Activated T-helper 17 cell treated with anti-CD3 and anti-CD28 coated beads, Interleukin-2, amount 50 U/mL, for 72 hours (primary cell): Measurements from ENCODE around the gene HBG2. TPM values are rescaled to one million over a fixed set of nuclear protein-coding genes. Genes with fewer than 3 reads are reported as not detected.

Experiments
- ATAC-seq: fragments of 150-1000 bp; cut with Tn5 transposase; replicated peaks from 2 replicates; pipeline ENCODE4 v1.10.0; 2021; ENCODE audit warnings: mild to moderate bottlenecking, moderate library complexity
- H3K27ac Mint-ChIP-seq: one replicate; pipeline ENCODE4 v1.8.0; 2022; ENCODE audit warnings: mixed read lengths
- H3K27me3 Mint-ChIP-seq: one replicate; pipeline ENCODE4 v1.8.0; 2022; ENCODE audit warnings: mixed read lengths
- H3K36me3 Mint-ChIP-seq: one replicate; pipeline ENCODE4 v1.8.0; 2022; ENCODE audit warnings: low read depth, mild to moderate bottlenecking, mixed read lengths
- H3K4me1 Mint-ChIP-seq: one replicate; pipeline ENCODE4 v1.8.0; 2022; ENCODE audit warnings: mixed read lengths
- H3K4me3 Mint-ChIP-seq: one replicate; pipeline ENCODE4 v1.8.0; 2022; ENCODE audit warnings: mild to moderate bottlenecking, mixed read lengths
- H3K9me3 Mint-ChIP-seq: one replicate; pipeline ENCODE4 v1.8.0; 2022; ENCODE audit warnings: mixed read lengths
- total RNA-seq, 2 donors: library from RNA; stranded (reverse); gene quantifications; one replicate each; pipeline ENCODE4 v1.2.3, GENCODE V29; 2022

Gene HBG2
- total RNA-seq, 2 donors from 2014 or later = not detected

DNA sequence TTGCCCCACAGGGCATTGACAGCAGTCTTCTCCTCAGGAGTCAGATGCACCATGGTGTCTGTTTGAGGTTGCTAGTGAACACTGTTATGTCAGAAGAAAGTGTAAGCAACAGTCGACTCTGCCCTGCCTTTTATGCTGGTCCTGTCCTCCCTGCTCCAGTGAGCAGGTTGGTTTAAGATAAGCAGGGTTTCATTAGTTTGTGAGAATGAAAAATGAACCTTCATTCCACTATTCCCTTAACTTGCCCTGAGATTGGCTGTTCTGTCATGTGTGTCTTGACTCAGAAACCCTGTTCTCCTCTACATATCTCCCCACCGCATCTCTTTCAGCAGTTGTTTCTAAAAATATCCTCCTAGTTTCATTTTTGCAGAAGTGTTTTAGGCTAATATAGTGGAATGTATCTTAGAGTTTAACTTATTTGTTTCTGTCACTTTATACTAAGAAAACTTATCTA, 20.2 kb downstream of the HBG2 start, which contains the start of gene HBD:
Gene HBD (minus strand): TSS at position 103 of the 454 bp plus-strand sequence. CDS start 50 bp downstream, at position 53.
- no peak within 1 kb of the TSS for H3K27ac Mint-ChIP-seq
- no peaks in the 10 kb centered on the region for H3K4me1 Mint-ChIP-seq
- H3K9me3 Mint-ChIP-seq = no peaks in the 10 kb centered on the region
- no peaks in the 10 kb centered on the region for H3K36me3 Mint-ChIP-seq
- ATAC-seq = no peak
- no peak within 1 kb of the TSS for H3K4me3 Mint-ChIP-seq
- peaks cover 8% of the 10 kb centered on the region for H3K27me3 Mint-ChIP-seq

DNA sequence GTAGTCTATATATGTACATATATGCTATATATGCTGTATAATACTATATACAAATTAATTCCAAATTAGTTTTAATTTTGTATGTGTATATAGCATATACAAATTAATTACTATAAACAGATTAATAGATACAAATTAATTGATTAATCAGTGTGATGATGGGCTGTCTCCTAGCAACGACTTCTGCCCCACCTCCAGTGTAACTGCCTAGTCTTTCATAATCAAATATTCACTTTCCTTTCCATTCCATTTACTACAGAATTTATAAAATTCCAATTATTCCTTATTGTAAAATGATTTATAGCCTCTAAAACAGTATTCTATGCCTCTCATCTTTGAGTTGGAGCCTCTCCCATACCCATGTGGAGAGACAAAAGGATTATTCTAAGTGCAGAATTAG, 21.3 kb downstream of the HBG2 start:
- Mint-ChIP-seq H3K9me3 (no peaks in the 10 kb centered on the region), H3K4me1 (no peaks in the 10 kb centered on the region), H3K36me3 (no peaks in the 10 kb centered on the region), H3K4me3 (no peak overlapping the region), H3K27me3 (peaks cover 8% of the 10 kb centered on the region), H3K27ac (no peak overlapping the region)
- ATAC-seq = no peak

DNA sequence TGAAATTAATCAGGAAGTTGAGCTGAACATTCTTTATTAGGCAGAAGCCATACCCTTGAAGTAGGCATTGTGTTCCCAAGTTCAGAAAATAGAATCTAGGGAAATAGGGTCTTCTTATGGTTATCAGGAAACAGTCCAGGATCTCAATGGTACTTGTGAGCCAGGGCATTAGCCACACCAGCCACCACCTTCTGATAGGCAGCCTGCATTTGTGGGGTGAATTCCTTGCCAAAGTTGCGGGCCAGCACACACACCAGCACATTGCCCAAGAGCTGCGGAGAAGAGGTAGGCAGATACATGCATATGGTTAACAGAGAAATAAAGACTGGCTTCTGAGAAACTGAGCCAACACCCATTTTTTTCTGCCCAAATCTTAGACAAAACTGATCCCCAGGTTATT, 21.8 kb downstream of the HBG2 start:
- Mint-ChIP-seq H3K4me3 (no peak overlapping the region), H3K36me3 (no peaks in the 10 kb centered on the region), H3K4me1 (no peaks in the 10 kb centered on the region), H3K27me3 (peaks cover 8% of the 10 kb centered on the region), H3K27ac (no peak overlapping the region), H3K9me3 (no peaks in the 10 kb centered on the region)
- ATAC-seq = no peak

DNA sequence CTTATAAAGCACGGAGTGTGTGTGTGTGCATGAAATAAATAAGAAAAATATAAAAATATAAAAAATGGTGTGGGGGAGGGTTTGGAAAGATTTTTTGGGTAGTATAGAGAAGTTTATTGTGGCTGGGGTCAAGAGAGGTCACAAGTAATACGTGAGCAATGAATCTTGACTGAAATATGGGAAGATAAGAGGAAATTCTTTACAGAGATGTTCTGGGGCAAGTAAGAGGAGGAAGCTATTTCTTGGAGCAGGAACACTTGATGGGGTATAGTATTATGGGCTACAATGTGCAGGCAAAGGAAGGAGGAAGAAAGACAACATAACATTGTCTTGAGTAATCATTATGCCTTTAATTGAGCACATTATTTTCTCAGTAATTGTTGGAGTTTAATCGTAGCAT, 22.4 kb downstream of the HBG2 start:
- Mint-ChIP-seq H3K4me3 (no peak overlapping the region), H3K27ac (no peak overlapping the region), H3K36me3 (no peaks in the 10 kb centered on the region), H3K4me1 (no peaks in the 10 kb centered on the region), H3K27me3 (peaks cover 8% of the 10 kb centered on the region), H3K9me3 (no peaks in the 10 kb centered on the region)
- no peak for ATAC-seq

DNA sequence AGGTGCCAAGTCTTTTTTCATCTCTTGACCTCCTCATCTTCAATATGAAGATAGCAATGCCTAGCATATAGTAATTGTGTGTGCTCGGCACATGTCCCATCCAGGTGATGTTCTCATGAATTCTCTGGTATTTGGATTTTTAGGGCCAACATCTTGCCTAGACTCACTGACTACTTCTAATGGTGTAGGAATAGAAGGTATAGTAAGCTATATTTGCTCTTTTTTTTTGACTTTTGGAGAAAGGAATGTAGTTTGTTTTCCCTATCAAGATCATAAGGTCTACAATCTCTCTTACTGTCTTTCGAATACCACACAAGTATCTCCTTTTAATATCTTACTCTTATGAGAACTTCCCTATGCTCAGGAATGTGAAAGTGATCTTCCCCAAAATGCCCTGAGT, 23.5 kb downstream of the HBG2 start:
- no peak overlapping the region for H3K27ac Mint-ChIP-seq
- H3K36me3 Mint-ChIP-seq = no peaks in the 10 kb centered on the region
- no peak for ATAC-seq
- H3K27me3 Mint-ChIP-seq = peaks cover 6% of the 10 kb centered on the region
- H3K4me1 Mint-ChIP-seq = no peaks in the 10 kb centered on the region
- H3K4me3 Mint-ChIP-seq = no peak overlapping the region
- H3K9me3 Mint-ChIP-seq = no peaks in the 10 kb centered on the region

DNA sequence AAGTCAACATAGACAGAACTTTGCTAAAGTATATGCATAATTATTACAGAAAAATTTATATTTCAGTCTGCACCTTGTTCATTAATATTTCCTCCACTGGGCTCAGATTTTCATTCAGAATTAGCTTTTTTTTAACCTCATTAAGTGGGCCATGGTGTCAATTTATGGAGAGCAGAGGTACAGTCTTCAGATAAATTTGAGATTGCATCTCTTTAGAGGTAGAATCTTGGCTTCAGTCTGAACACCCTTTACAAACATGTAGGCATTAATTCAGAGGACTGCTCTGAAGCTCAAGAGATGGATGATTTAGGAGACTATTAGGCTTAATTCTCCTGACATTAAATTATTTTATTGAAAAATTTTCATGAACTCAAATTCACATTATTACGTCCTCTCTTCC, 24.3 kb downstream of the HBG2 start:
- Mint-ChIP-seq H3K27ac (no peak overlapping the region), H3K27me3 (peaks cover 2% of the 10 kb centered on the region), H3K9me3 (no peaks in the 10 kb centered on the region), H3K4me1 (no peaks in the 10 kb centered on the region), H3K4me3 (no peak overlapping the region), H3K36me3 (no peaks in the 10 kb centered on the region)
- no peak for ATAC-seq

DNA sequence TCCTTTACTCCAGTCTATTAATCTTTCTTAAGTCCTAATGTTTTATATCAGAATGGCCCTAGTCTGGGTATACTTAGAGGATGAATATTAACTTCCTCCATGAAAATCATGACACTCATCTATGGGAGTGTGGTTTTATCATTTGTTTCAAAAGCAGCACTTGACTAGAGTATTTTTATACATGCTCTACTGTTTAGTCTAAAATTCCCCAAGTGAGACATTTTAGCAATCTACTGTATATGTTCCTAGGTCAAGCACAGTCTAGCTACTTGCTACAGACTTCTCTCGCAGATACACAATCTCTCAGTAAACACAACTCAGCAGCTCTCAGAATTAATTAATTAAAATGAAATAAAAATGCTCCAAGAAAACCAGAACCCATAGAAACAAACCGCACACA, 24.8 kb downstream of the HBG2 start:
- Mint-ChIP-seq H3K4me3 (no peak overlapping the region), H3K27ac (no peak overlapping the region), H3K36me3 (no peaks in the 10 kb centered on the region), H3K27me3 (peaks cover 3% of the 10 kb centered on the region), H3K9me3 (no peaks in the 10 kb centered on the region), H3K4me1 (no peaks in the 10 kb centered on the region)
- ATAC-seq = no peak

DNA sequence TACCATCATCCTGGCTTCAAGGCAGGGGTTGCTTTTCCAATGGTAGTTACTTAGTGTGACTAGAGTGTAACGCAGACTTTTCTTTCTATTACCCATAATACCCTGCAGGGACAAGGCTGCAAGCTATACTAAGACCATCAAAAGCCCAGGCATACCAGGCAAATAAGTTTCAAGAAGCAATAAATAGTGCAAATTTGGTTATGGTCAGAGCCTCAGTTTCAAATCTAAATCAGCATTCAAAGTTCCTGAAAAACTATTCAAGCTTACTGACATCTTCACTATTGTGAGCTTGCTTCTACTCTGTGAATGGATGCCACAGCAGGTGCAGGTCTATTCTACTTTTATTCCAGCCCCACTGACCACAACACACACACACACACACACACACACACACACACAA, 25.2 kb downstream of the HBG2 start:
- Mint-ChIP-seq H3K27me3 (peaks cover 4% of the 10 kb centered on the region), H3K4me1 (no peaks in the 10 kb centered on the region), H3K9me3 (no peaks in the 10 kb centered on the region), H3K27ac (no peak overlapping the region), H3K36me3 (no peaks in the 10 kb centered on the region), H3K4me3 (no peak overlapping the region)
- ATAC-seq = no peak

DNA sequence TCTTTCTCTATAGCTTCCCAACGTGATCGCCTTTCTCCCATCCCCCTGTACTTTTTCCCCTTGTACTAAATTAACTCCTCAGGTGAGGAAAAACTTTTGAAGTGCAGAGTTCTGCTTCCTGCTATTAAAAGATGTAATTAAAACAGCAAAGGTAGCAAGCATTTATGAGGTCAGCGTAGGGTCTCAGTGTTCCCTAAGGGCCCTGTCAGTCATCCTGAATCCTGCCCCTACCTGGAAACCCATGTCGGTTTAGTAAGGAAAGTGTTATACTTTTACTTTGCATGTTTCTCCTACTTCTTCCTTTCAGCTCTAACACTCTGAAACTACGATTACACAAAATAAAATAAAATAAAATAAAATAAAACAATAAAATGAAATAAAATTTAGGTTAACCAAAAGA, 26.5 kb downstream of the HBG2 start:
- no peak overlapping the region for H3K4me3 Mint-ChIP-seq
- H3K27me3 Mint-ChIP-seq = peaks cover 4% of the 10 kb centered on the region
- H3K9me3 Mint-ChIP-seq = no peaks in the 10 kb centered on the region
- H3K36me3 Mint-ChIP-seq = no peaks in the 10 kb centered on the region
- no peak overlapping the region for H3K27ac Mint-ChIP-seq
- H3K4me1 Mint-ChIP-seq = no peaks in the 10 kb centered on the region
- ATAC-seq = no peak

DNA sequence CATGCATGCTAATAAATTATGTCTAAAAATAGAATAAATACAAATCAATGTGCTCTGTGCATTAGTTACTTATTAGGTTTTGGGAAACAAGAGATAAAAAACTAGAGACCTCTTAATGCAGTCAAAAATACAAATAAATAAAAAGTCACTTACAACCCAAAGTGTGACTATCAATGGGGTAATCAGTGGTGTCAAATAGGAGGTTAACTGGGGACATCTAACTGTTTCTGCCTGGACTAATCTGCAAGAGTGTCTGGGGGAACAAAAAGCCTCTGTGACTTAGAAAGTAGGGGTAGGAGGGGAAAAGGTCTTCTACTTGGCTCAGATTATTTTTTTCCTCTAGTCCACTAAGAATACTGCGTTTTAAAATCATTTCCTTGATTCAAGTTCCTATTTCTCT, 26.9 kb downstream of the HBG2 start:
- ATAC-seq = no peak
- H3K36me3 Mint-ChIP-seq = no peaks in the 10 kb centered on the region

DNA sequence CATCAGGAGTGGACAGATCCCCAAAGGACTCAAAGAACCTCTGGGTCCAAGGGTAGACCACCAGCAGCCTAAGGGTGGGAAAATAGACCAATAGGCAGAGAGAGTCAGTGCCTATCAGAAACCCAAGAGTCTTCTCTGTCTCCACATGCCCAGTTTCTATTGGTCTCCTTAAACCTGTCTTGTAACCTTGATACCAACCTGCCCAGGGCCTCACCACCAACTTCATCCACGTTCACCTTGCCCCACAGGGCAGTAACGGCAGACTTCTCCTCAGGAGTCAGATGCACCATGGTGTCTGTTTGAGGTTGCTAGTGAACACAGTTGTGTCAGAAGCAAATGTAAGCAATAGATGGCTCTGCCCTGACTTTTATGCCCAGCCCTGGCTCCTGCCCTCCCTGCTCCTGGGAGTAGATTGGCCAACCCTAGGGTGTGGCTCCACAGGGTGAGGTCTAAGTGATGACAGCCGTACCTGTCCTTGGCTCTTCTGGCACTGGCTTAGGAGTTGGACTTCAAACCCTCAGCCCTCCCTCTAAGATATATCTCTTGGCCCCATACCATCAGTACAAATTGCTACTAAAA, 27.8 kb downstream of the HBG2 start, which contains the start of gene HBB:
Gene HBB (minus strand): TSS at position 340 of the 579 bp plus-strand sequence. CDS start 50 bp downstream, at position 290.
- Mint-ChIP-seq H3K9me3 (no peaks in the 10 kb centered on the region), H3K4me3 (no peak within 1 kb of the TSS), H3K36me3 (no peaks in the 10 kb centered on the region), H3K27ac (no peak within 1 kb of the TSS), H3K4me1 (no peaks in the 10 kb centered on the region), H3K27me3 (peaks cover 4% of the 10 kb centered on the region)
- ATAC-seq = no peak

More for the DNA sequence above, 26.9 kb downstream of the HBG2 start:
- H3K4me3 Mint-ChIP-seq = no peak overlapping the region
- no peaks in the 10 kb centered on the region for H3K9me3 Mint-ChIP-seq
- peaks cover 4% of the 10 kb centered on the region for H3K27me3 Mint-ChIP-seq
- no peak overlapping the region for H3K27ac Mint-ChIP-seq
- H3K4me1 Mint-ChIP-seq = no peaks in the 10 kb centered on the region

DNA sequence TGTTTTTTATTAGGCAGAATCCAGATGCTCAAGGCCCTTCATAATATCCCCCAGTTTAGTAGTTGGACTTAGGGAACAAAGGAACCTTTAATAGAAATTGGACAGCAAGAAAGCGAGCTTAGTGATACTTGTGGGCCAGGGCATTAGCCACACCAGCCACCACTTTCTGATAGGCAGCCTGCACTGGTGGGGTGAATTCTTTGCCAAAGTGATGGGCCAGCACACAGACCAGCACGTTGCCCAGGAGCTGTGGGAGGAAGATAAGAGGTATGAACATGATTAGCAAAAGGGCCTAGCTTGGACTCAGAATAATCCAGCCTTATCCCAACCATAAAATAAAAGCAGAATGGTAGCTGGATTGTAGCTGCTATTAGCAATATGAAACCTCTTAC, 29.1 kb downstream of the HBG2 start:
- ATAC-seq = no peak
- Mint-ChIP-seq H3K9me3 (no peaks in the 10 kb centered on the region), H3K36me3 (no peaks in the 10 kb centered on the region), H3K27me3 (peaks cover 4% of the 10 kb centered on the region), H3K4me3 (no peak overlapping the region), H3K27ac (no peak overlapping the region), H3K4me1 (no peaks in the 10 kb centered on the region)

DNA sequence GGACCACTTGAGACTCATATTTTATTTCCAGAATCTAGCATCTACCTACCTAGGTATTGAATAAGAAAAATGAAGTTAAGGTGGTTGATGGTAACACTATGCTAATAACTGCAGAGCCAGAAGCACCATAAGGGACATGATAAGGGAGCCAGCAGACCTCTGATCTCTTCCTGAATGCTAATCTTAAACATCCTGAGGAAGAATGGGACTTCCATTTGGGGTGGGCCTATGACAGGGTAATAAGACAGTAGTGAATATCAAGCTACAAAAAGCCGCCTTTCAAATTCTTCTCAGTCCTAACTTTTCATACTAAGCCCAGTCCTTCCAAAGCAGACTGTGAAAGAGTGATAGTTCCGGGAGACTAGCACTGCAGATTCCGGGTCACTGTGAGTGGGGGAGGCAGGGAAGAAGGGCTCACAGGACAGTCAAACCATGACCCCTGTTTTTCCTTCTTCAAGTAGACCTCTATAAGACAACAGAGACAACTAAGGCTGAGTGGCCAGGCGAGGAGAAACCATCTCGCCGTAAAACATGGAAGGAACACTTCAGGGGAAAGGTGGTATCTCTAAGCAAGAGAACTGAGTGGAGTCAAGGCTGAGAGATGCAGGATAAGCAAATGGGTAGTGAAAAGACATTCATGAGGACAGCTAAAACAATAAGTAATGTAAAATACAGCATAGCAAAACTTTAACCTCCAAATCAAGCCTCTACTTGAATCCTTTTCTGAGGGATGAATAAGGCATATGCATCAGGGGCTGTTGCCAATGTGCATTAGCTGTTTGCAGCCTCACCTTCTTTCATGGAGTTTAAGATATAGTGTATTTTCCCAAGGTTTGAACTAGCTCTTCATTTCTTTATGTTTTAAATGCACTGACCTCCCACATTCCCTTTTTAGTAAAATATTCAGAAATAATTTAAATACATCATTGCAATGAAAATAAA, 29.8 kb downstream of the HBG2 start:
- H3K36me3 Mint-ChIP-seq = no peaks in the 10 kb centered on the region
- ATAC-seq = no peak
- H3K4me3 Mint-ChIP-seq = no peak overlapping the region
- H3K9me3 Mint-ChIP-seq = no peaks in the 10 kb centered on the region
- H3K27ac Mint-ChIP-seq = no peak overlapping the region
- peaks cover 4% of the 10 kb centered on the region for H3K27me3 Mint-ChIP-seq
- no peaks in the 10 kb centered on the region for H3K4me1 Mint-ChIP-seq

DNA sequence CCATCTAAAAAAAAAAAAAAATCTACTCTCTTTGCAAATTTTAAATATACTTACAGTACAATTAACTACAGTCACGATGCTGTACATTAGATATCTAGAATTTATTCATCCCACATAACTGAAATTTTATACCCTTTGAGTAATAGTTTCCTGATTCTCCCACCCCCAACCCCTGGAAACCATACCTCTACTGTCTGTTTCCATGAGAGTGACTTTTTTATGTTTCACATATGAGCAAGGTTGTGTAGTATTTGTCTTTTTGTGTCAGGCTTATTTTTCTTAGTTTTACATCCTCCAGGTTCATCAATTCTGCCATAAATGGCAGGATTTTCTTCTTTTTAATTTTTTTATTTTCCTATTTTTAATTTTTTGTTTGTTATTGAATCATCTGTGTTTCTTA, 30.9 kb downstream of the HBG2 start:
- no peak overlapping the region for H3K4me3 Mint-ChIP-seq

DNA sequence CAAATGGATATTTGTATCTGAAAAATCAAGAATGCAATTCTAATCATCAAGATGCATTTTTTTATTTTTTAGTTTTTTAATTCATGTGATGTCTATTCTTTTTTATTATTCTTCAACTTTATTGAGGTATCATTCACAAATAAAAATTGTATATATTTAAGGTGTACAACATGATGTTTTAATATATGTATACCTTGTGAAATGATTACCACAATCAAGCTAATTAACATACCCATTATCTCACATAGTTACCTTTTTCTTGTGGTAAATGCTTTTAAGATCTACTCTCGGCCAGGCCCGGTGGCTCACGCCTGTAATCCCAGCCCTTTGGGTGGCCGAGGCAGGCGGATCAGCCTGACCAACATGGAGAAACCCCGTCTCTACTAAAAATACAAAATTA, 31.4 kb downstream of the HBG2 start:
- Mint-ChIP-seq H3K27ac (no peak overlapping the region), H3K4me1 (no peaks in the 10 kb centered on the region), H3K4me3 (no peak overlapping the region), H3K36me3 (no peaks in the 10 kb centered on the region), H3K9me3 (peaks cover 5% of the 10 kb centered on the region), H3K27me3 (peaks cover 4% of the 10 kb centered on the region)
- no peak for ATAC-seq

More for the DNA sequence above, 30.9 kb downstream of the HBG2 start:
- H3K27ac Mint-ChIP-seq = no peak overlapping the region
- no peak for ATAC-seq
- H3K27me3 Mint-ChIP-seq = peaks cover 4% of the 10 kb centered on the region
- peaks cover 4% of the 10 kb centered on the region for H3K9me3 Mint-ChIP-seq
- H3K36me3 Mint-ChIP-seq = no peaks in the 10 kb centered on the region
- H3K4me1 Mint-ChIP-seq = no peaks in the 10 kb centered on the region
